ENCODE measurements around the gene PHF20.

DNA sequence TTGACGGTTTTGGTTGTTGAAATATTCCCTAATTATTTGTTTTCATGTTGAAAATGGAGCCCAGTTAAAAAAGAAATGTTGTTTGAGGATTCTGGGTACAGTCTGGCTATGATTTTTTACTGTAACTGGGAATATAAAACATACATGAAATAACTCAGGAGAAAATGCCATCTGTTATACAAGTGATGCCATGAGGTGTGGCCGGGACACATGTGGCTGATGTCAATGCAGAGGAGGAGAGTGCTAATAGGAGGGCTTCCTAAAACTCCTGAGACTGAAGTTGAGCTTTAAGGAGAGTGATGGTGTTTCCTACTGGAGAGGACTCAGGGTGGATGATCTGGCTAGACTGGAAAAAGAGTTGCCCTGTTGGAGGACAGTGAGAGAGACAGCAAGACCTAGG lies 169.8 kb downstream of the PHF20 start:
- TF ChIP-seq, protein P1, sequence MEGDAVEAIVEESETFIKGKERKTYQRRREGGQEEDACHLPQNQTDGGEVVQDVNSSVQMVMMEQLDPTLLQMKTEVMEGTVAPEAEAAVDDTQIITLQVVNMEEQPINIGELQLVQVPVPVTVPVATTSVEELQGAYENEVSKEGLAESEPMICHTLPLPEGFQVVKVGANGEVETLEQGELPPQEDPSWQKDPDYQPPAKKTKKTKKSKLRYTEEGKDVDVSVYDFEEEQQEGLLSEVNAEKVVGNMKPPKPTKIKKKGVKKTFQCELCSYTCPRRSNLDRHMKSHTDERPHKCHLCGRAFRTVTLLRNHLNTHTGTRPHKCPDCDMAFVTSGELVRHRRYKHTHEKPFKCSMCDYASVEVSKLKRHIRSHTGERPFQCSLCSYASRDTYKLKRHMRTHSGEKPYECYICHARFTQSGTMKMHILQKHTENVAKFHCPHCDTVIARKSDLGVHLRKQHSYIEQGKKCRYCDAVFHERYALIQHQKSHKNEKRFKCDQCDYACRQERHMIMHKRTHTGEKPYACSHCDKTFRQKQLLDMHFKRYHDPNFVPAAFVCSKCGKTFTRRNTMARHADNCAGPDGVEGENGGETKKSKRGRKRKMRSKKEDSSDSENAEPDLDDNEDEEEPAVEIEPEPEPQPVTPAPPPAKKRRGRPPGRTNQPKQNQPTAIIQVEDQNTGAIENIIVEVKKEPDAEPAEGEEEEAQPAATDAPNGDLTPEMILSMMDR (IDR thresholded peaks at IDR 0.05): no peak
- no peak for TF ChIP-seq POLR2A (IDR thresholded peaks at IDR 0.05)
